Type B pancreatic cell (in vitro differentiated cells): ENCODE measurements around the gene UBAP1. TPM values are rescaled to one million over a fixed set of nuclear protein-coding genes. Genes with fewer than 3 reads are reported as not detected.
"Not testable (repeated sequence)": the region's sequence is repeated elsewhere in the genome, so short reads cannot be mapped to it uniquely, and the experiment has no call there.

Experiments
- DNase-seq: peaks from one replicate; pipeline ENCODE4 v3.0.0; 2021; ENCODE audit warnings: mixed read lengths; ENCODE audit not compliant: unreplicated experiment; ENCODE audit errors: extremely low spot score
- H3K27ac Mint-ChIP-seq: 2 replicates; pipeline ENCODE4 v1.8.0; 2021; ENCODE audit warnings: mild to moderate bottlenecking, mixed read lengths
- H3K27me3 Mint-ChIP-seq: 2 replicates; pipeline ENCODE4 v1.8.0; 2021; ENCODE audit warnings: mixed read lengths
- H3K36me3 Mint-ChIP-seq: 2 replicates; pipeline ENCODE4 v1.8.0; 2021; ENCODE audit warnings: mixed read lengths
- H3K4me1 Mint-ChIP-seq: one replicate; pipeline ENCODE4 v1.8.0; 2021; ENCODE audit warnings: mixed read lengths; ENCODE audit not compliant: unreplicated experiment
- H3K4me3 Mint-ChIP-seq: 2 replicates; pipeline ENCODE4 v1.8.0; 2021; ENCODE audit warnings: mild to moderate bottlenecking, mixed read lengths
- H3K9me3 Mint-ChIP-seq: 2 replicates; pipeline ENCODE4 v1.8.0; 2021; ENCODE audit warnings: mixed read lengths
- total RNA-seq: library from RNA; stranded (reverse); gene quantifications from 2 replicates; pipeline ENCODE4 v1.2.1, GENCODE V29; 2021; ENCODE audit warnings: low replicate concordance
- TF ChIP-seq, protein P1 (sequence below): fragments of 200-600 bp; sonication (generic); conservative IDR thresholded peaks from 2 replicates; pipeline ENCODE4 v1.5.0; 2021; ENCODE audit warnings: antibody characterized with exemption, mild to moderate bottlenecking

The UBAP1 gene
- total RNA-seq, 1 donor from 2014 or later, result 35.9 TPM

DNA sequence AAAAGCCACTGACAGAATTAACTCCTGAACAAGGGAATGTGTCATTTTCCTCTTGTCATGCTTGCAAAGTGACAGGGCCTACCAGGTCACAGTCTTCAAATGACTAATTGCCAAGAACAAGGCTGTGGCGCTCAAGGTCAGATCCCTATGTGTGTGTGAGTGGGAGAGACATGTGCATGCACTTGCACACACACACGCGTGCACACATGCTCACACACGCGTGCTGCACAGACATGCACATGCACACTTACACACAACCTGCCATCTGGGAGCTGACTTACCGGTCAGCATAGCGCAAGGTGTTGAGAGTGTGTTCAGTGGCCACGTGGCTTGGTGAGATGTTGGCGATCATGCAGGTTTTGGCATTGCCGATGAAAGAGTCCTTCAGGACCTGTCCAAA is 80.5 kb downstream of the UBAP1 start:
- no peak overlapping the region for H3K4me3 Mint-ChIP-seq
- TF ChIP-seq, protein P1, sequence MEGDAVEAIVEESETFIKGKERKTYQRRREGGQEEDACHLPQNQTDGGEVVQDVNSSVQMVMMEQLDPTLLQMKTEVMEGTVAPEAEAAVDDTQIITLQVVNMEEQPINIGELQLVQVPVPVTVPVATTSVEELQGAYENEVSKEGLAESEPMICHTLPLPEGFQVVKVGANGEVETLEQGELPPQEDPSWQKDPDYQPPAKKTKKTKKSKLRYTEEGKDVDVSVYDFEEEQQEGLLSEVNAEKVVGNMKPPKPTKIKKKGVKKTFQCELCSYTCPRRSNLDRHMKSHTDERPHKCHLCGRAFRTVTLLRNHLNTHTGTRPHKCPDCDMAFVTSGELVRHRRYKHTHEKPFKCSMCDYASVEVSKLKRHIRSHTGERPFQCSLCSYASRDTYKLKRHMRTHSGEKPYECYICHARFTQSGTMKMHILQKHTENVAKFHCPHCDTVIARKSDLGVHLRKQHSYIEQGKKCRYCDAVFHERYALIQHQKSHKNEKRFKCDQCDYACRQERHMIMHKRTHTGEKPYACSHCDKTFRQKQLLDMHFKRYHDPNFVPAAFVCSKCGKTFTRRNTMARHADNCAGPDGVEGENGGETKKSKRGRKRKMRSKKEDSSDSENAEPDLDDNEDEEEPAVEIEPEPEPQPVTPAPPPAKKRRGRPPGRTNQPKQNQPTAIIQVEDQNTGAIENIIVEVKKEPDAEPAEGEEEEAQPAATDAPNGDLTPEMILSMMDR, result no peak
- no peaks in the 10 kb centered on the region for H3K4me1 Mint-ChIP-seq
- no peaks in the 10 kb centered on the region for H3K9me3 Mint-ChIP-seq
- no peaks in the 10 kb centered on the region for H3K27me3 Mint-ChIP-seq
- peak overlapping the region; percentile 23 for H3K27ac Mint-ChIP-seq
- H3K36me3 Mint-ChIP-seq, result peaks cover 9% of the 10 kb centered on the region
- DNase-seq, result no peak

DNA sequence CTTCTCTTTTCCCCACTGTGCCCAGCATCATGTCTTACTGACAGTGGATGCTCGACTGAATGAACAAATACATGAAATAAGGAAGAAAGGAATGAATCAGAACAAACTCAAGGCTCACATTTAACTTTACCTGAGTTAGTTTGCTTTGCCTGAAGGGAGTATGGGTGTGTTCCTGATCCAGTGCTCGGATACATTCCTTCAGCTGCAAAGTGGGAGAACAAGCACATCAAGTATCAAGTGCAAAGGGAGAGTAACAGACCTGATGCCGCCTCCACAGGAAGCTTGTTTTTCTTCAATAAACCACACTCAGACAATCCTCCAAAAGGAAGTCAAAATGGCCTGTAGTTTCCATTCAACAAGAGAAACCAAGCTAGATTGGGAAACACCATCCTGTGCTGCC is 84.1 kb downstream of the UBAP1 start:
- no peak for DNase-seq
- H3K9me3 Mint-ChIP-seq, result no peaks in the 10 kb centered on the region
- peak overlapping the region; percentile 93 for H3K27ac Mint-ChIP-seq
- TF ChIP-seq, protein P1, result no peak
- peaks cover 14% of the 10 kb centered on the region for H3K36me3 Mint-ChIP-seq
- no peaks in the 10 kb centered on the region for H3K4me1 Mint-ChIP-seq
- H3K27me3 Mint-ChIP-seq, result no peaks in the 10 kb centered on the region
- peak overlapping the region; percentile 12 for H3K4me3 Mint-ChIP-seq

DNA sequence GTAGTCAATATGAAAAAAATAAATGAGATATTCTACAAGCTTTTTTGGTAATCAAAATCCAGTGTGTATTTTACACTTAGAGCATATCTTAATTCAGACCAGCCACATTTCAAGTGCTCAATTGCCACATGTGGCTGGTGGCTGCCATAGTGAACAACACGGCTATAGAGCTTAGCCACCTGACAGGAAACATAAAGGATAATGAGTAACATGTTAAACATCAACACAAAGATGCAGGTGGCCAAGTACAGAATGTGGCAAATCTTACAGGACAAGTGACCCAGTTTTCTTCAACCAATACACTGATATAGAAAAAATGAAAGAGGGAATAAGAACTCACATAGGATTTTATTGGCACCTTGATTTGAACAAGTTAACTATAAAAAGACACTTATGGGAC is 88.8 kb downstream of the UBAP1 start:
- Mint-ChIP-seq H3K27me3 (no peaks in the 10 kb centered on the region), H3K36me3 (peaks cover 15% of the 10 kb centered on the region), H3K4me3 (no peak overlapping the region), H3K4me1 (peaks cover 15% of the 10 kb centered on the region), H3K9me3 (no peaks in the 10 kb centered on the region), H3K27ac (no peak overlapping the region)
- no peak for DNase-seq
- TF ChIP-seq, protein P1, result no peak

DNA sequence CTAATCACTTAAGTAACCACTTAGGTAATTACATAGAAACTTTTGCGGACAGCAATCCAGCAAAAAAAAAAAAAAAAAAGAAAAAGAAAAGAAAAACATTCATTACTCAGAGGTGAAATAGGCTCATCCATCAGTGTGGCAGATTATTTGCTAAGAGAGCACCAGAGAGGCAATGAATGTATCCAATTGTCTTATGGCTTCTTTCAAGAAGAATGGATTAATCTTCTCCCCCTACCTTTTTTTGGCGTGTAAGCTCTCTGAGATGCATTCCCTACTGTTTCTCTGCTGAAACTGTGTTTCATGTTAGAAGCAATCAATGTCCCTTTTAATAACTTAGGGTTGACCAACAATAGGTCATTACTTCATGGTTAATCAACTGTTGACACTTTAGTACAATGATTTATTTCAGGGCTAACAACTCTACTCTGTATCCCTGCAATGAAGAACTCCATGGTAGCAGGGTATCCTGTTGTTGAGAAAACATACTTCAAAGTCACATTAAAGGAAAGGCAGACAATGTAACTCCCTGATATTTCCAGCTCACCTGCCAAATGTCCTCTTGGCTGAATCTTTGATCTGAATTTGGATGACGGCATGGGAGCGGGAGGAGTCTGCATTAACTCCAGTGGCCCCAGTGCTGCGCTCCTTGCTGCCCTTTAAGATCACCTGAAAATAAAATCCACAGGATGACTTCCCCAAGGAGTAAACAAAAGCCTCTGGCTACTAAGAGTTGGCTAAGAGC is 92.6 kb downstream of the UBAP1 start:
- Mint-ChIP-seq H3K4me3 (no peak overlapping the region), H3K27me3 (no peaks in the 10 kb centered on the region), H3K4me1 (peaks cover 15% of the 10 kb centered on the region), H3K9me3 (no peaks in the 10 kb centered on the region), H3K27ac (peak overlapping the region; percentile 63), H3K36me3 (peaks cover 6% of the 10 kb centered on the region)
- no peak for DNase-seq
- TF ChIP-seq, protein P1, result no peak

DNA sequence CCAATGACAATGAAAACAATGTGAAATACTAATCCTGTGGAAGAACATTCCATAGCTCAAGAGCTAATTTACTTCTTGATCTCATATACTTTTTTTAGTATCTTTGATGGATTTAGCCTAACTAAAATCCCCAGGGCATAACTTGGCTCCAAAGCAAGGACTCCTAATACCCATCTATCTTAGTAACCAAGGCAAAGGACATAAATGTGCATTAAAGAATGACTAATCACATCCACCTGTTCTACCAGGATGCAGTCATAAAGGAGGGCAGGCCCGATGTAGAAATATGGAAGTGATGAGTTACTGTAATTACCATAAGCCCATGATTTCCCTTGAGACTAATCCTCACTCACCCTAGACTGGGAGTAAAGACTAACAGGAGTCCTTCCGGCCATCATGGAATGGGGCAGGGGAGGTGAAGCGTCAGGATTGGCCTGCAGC is 93.3 kb downstream of the UBAP1 start:
- H3K9me3 Mint-ChIP-seq, result no peaks in the 10 kb centered on the region
- DNase-seq, result no peak
- H3K36me3 Mint-ChIP-seq, result peaks cover 6% of the 10 kb centered on the region
- TF ChIP-seq, protein P1, result no peak
- no peaks in the 10 kb centered on the region for H3K27me3 Mint-ChIP-seq
- peaks cover 15% of the 10 kb centered on the region for H3K4me1 Mint-ChIP-seq
- H3K4me3 Mint-ChIP-seq, result no peak overlapping the region
- peak overlapping the region; percentile 63 for H3K27ac Mint-ChIP-seq

DNA sequence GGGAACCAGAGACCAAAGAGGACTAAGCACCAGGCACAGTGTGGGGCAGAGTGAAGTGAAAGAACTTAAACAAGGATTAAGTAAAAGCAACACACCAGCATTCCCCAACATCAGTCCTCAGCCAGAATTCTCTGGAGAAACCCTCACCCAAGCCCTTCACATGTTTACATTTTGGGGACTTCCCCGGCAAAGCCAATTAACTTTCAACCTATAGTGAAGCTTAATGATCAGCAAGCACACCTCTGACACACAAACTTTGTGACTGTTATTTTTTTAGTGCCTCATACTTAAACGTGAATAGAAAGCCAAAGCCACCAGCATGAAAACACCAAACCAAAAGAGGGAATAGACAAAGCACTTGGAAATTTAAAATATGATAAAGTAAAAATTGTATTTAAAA is 94.7 kb downstream of the UBAP1 start:
- H3K27me3 Mint-ChIP-seq, H3K4me3 Mint-ChIP-seq, H3K27ac Mint-ChIP-seq, H3K9me3 Mint-ChIP-seq, H3K36me3 Mint-ChIP-seq, DNase-seq: not testable (repeated sequence)
- peaks cover 15% of the 10 kb centered on the region for H3K4me1 Mint-ChIP-seq
